WTC11 (cell line): Measurements from ENCODE around the gene RARB. TPM values are rescaled to one million over a fixed set of nuclear protein-coding genes. Genes with fewer than 3 reads are reported as not detected.

Source experiments
- ATAC-seq: fragments of 200-7000 bp; cut with Tn5 transposase; 2 replicates; pipeline ENCODE4 v1.10.0; 2021; ENCODE audit warnings: mild to moderate bottlenecking, moderate library complexity
- CTCF ChIA-PET: fragments of 300-600 bp; sonication (Branson Sonifier 250); formaldehyde crosslinking; loops from one replicate; lab custom pipeline; 2021; ENCODE audit warnings: antibody characterized with exemption; lab: Charles Lee
- POLR2A ChIA-PET: fragments of 350-600 bp; sonication (Branson Sonifier 250); formaldehyde crosslinking; loops from one replicate; lab custom pipeline; 2021; ENCODE audit warnings: antibody characterized with exemption; lab: Charles Lee
- DNase-seq: peaks from one replicate; pipeline ENCODE4 v3.0.0; 2021; ENCODE audit warnings: low spot score
- H3K27ac Mint-ChIP-seq: 2 replicates; pipeline ENCODE4 v1.8.0; 2021; ENCODE audit warnings: mixed read lengths
- H3K27me3 Mint-ChIP-seq: 2 replicates; pipeline ENCODE4 v1.8.0; 2021; ENCODE audit warnings: low read depth, mild to moderate bottlenecking, moderate library complexity, mixed read lengths
- H3K36me3 Mint-ChIP-seq: 2 replicates; pipeline ENCODE4 v1.8.0; 2021; ENCODE audit warnings: mixed read lengths
- H3K4me1 Mint-ChIP-seq: 2 replicates; pipeline ENCODE4 v1.8.0; 2022; ENCODE audit warnings: mixed read lengths
- H3K4me3 Mint-ChIP-seq: 2 replicates; pipeline ENCODE4 v1.8.0; 2021; ENCODE audit warnings: mild to moderate bottlenecking, moderate library complexity, mixed read lengths
- H3K9me3 Mint-ChIP-seq: 2 replicates; pipeline ENCODE4 v1.8.0; 2021; ENCODE audit warnings: mixed read lengths
- AFF4 ChIP-seq: sonication (generic); formaldehyde crosslinking; IDR thresholded peaks from 2 replicates; pipeline ENCODE4 v1.8.1; 2023; ENCODE audit warnings: mild to moderate bottlenecking, missing genetic modification reagents, borderline replicate concordance
- ATF3 ChIP-seq: sonication (generic); formaldehyde crosslinking; conservative IDR thresholded peaks from 2 replicates; pipeline ENCODE4 v1.8.1; 2022; ENCODE audit warnings: mild to moderate bottlenecking, missing genetic modification reagents
- CDX4 ChIP-seq: fragments of 250-450 bp; sonication (Bioruptor Pico); IDR thresholded peaks from 2 replicates; pipeline ENCODE4 v1.9.0; 2021; ENCODE audit warnings: moderate library complexity, mild to moderate bottlenecking, inconsistent platforms, borderline replicate concordance
- E2F4 ChIP-seq: sonication (generic); formaldehyde crosslinking; IDR thresholded peaks from 2 replicates; pipeline ENCODE4 v1.8.1; 2022; ENCODE audit warnings: low read depth, mild to moderate bottlenecking, moderate library complexity, missing genetic modification reagents, borderline replicate concordance
- E2F5 ChIP-seq: sonication (generic); formaldehyde crosslinking; IDR thresholded peaks from 2 replicates; pipeline ENCODE4 v1.8.1; 2022; ENCODE audit warnings: mild to moderate bottlenecking, moderate library complexity, missing genetic modification reagents
- ERG ChIP-seq: fragments of 250-450 bp; sonication (Bioruptor Pico); IDR thresholded peaks from 2 replicates; pipeline ENCODE4 v1.8.0; 2021; ENCODE audit warnings: mild to moderate bottlenecking
- IRF2 ChIP-seq: sonication (generic); formaldehyde crosslinking; IDR thresholded peaks from 2 replicates; pipeline ENCODE4 v1.8.0; 2022; ENCODE audit warnings: low read depth, missing genetic modification reagents, borderline replicate concordance
- JAZF1 ChIP-seq: fragments of 250-450 bp; sonication (Bioruptor Pico); IDR thresholded peaks from 2 replicates; pipeline ENCODE4 v1.9.0; 2021; ENCODE audit warnings: moderate library complexity, mild to moderate bottlenecking, inconsistent platforms
- NFE2L1 ChIP-seq: sonication (generic); formaldehyde crosslinking; IDR thresholded peaks from 2 replicates; pipeline ENCODE4 v1.8.1; 2023; ENCODE audit warnings: missing genetic modification reagents
- NFYB ChIP-seq: sonication (generic); formaldehyde crosslinking; conservative IDR thresholded peaks from 2 replicates; pipeline ENCODE4 v1.8.0; 2022; ENCODE audit warnings: low read depth, missing genetic modification reagents
- NR3C1 ChIP-seq: sonication (generic); formaldehyde crosslinking; conservative IDR thresholded peaks from 2 replicates; pipeline ENCODE4 v1.8.1; 2023; ENCODE audit warnings: low read depth, mild to moderate bottlenecking, missing genetic modification reagents
- OVOL2 ChIP-seq: fragments of 250-450 bp; sonication (Bioruptor Pico); IDR thresholded peaks from 2 replicates; pipeline ENCODE4 v1.9.0; 2021; ENCODE audit warnings: mild to moderate bottlenecking, borderline replicate concordance
- PRRX2 ChIP-seq: fragments of 250-450 bp; sonication (Bioruptor Pico); IDR thresholded peaks from 2 replicates; pipeline ENCODE4 v1.8.0; 2021; ENCODE audit warnings: mild to moderate bottlenecking
- RELA ChIP-seq: sonication (generic); formaldehyde crosslinking; IDR thresholded peaks from 2 replicates; pipeline ENCODE4 v1.8.1; 2022; ENCODE audit warnings: missing genetic modification reagents, mild to moderate bottlenecking, borderline replicate concordance
- SMAD3 ChIP-seq: sonication (generic); formaldehyde crosslinking; IDR thresholded peaks from 2 replicates; pipeline ENCODE4 v1.8.0; 2022; ENCODE audit warnings: missing genetic modification reagents, mild to moderate bottlenecking, borderline replicate concordance
- SP1 ChIP-seq: sonication (generic); formaldehyde crosslinking; conservative IDR thresholded peaks from 2 replicates; pipeline ENCODE4 v1.8.1; 2022; ENCODE audit warnings: missing genetic modification reagents
- USF2 ChIP-seq: sonication (generic); formaldehyde crosslinking; IDR thresholded peaks from 2 replicates; pipeline ENCODE4 v1.8.1; 2023; ENCODE audit warnings: mild to moderate bottlenecking, missing genetic modification reagents, moderate library complexity
- ZNF423 ChIP-seq: fragments of 250-450 bp; sonication (Bioruptor Pico); IDR thresholded peaks from 2 replicates; pipeline ENCODE4 v2.1.2; 2022; ENCODE audit warnings: mild to moderate bottlenecking, moderate library complexity
- ZNF671 ChIP-seq: fragments of 250-450 bp; sonication (Bioruptor Pico); IDR thresholded peaks from 2 replicates; pipeline ENCODE4 v1.8.0; 2021; ENCODE audit warnings: mild to moderate bottlenecking
- ZSCAN18 ChIP-seq: fragments of 250-450 bp; sonication (Bioruptor Pico); IDR thresholded peaks from 2 replicates; pipeline ENCODE4 v2.1.2; 2022; ENCODE audit warnings: mild to moderate bottlenecking, moderate library complexity
- total RNA-seq: library from RNA; stranded (reverse); gene quantifications from 3 replicates; pipeline ENCODE4 v1.2.3, GENCODE V29; 2021

Gene RARB
- total RNA-seq, 1 experiment from 2014 or later = not detected

GRCh38 chr3:25476639-25477038 lies 48.6 kb downstream of the RARB start (continued):
- TF ChIP-seq AFF4 (CRISPR knock-in tag) (no peak), OVOL2 (CRISPR knock-in tag) (no peak), ATF3 (CRISPR knock-in tag) (no peak), ZSCAN18 (CRISPR knock-in tag) (no peak), NFYB (CRISPR knock-in tag) (no peak)

- H3K36me3 Mint-ChIP-seq = no peaks in the 10 kb centered on the region
- ChIA-PET POLR2A (interaction anchor here (0.6 kb wide), 1 partner anchor 308 kb away, joined by 3 read pairs; no protein-coding TSS in a partner anchor), CTCF (no interaction called here)
- H3K4me3 Mint-ChIP-seq = no peak overlapping the region
- H3K4me1 Mint-ChIP-seq = peaks cover 4% of the 10 kb centered on the region; the same call in 1 of the 2 replicates
- no peak for TF ChIP-seq USF2 (CRISPR knock-in tag)
- TF ChIP-seq ZNF423 (CRISPR knock-in tag) = no peak
- H3K27me3 Mint-ChIP-seq = no peaks in the 10 kb centered on the region
- no peak overlapping the region for H3K27ac Mint-ChIP-seq
- ATAC-seq = no peak
- no peak for DNase-seq
- no peaks in the 10 kb centered on the region for H3K9me3 Mint-ChIP-seq
These were observed 50.2 kb downstream of the RARB start for GRCh38 chr3:25478211-25478757.

- no peak for ATAC-seq
- Mint-ChIP-seq H3K4me1 (peaks cover 4% of the 10 kb centered on the region; the same call in 1 of the 2 replicates), H3K36me3 (no peaks in the 10 kb centered on the region), H3K27ac (no peak overlapping the region), H3K4me3 (no peak overlapping the region), H3K27me3 (no peaks in the 10 kb centered on the region), H3K9me3 (no peaks in the 10 kb centered on the region)
- no peak for DNase-seq
- ChIA-PET POLR2A (interaction anchor here (0.6 kb wide), 1 partner anchor 309 kb away, joined by 3 read pairs; no protein-coding TSS in a partner anchor), CTCF (no interaction called here)
- no peak for TF ChIP-seq JAZF1
- TF ChIP-seq E2F5 (CRISPR knock-in tag) = no peak
- TF ChIP-seq ERG (CRISPR knock-in tag) = no peak
- TF ChIP-seq E2F4 (CRISPR knock-in tag) = no peak
- TF ChIP-seq NR3C1 = no peak
- TF ChIP-seq ZNF671 = no peak
- no peak for TF ChIP-seq SP1
- no peak for TF ChIP-seq IRF2 (CRISPR knock-in tag)
- no peak for TF ChIP-seq NFE2L1 (CRISPR knock-in tag)
- TF ChIP-seq USF2 (CRISPR knock-in tag) = no peak
- TF ChIP-seq RELA (CRISPR knock-in tag) = no peak
- no peak for TF ChIP-seq PRRX2 (CRISPR knock-in tag)
- TF ChIP-seq SMAD3 = no peak
- TF ChIP-seq CDX4 (CRISPR knock-in tag) = no peak
These were observed 51.1 kb downstream of the RARB start for GRCh38 chr3:25478964-25479726.
